ENCODE measurements around the gene SSC5D.

DNA sequence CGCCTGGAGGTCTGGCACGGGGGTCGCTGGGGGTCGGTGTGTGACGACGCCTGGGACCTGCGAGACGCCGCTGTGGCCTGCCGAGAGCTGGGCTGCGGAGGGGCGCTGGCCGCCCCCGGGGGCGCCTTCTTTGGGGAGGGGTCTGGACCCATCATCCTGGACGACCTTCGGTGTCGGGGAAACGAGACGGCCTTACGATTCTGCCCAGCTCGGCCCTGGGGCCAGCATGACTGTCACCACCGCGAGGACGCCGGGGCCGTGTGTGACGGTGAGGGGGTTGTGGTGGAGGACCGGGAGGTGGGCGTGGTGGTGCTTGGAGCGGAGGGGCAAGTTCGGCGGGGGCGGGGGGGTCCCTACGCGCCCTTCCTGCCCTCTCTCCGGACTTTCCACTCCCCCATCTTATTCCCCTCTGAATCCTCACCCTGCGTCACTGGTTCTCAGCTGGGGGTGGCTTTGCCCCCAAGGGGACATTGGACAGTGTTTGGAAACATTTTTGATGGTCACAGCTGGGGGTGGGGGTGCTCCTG, 5.5 kb downstream of the SSC5D start:
- TF ChIP-seq ZNF384 (IDR thresholded peaks at IDR 0.05) (no peak), CTBP1 (IDR thresholded peaks at IDR 0.05; ENCODE audit: borderline replicate concordance) (no peak), BHLHE40 (IDR thresholded peaks at IDR 0.05; ENCODE audit: borderline replicate concordance) (no peak)

Data from HEK293T (cell line).